GM23338 (cell line): ENCODE measurements around the gene TIMM13. TPM values are rescaled to one million over a fixed set of nuclear protein-coding genes. Genes with fewer than 3 reads are reported as not detected.

Experiments
- ATAC-seq: fragments of 200-7000 bp; cut with Tn5 transposase; 3 replicates; pipeline ENCODE4 v1.9.1; 2020
- DNase-seq: peaks from one replicate; pipeline ENCODE4 v3.0.0-alpha.2; 2015; ENCODE audit warnings: low spot score
- H2AFZ ChIP-seq: fragments of 200-600 bp; sonication (generic); 2 replicates; pipeline ENCODE4 v1.8.0; 2016; ENCODE audit warnings: antibody characterized with exemption, mild to moderate bottlenecking, moderate library complexity
- H3F3A ChIP-seq: fragments of 200-600 bp; sonication (generic); replicated peaks from 2 replicates; pipeline ENCODE4 v1.8.0; 2017; ENCODE audit warnings: antibody characterized with exemption, mixed run types, low read depth
- H3K27ac ChIP-seq: fragments of 200-600 bp; sonication (generic); 2 replicates; pipeline ENCODE4 v1.6.1; 2016; ENCODE audit warnings: low read depth
- H3K27me3 ChIP-seq: fragments of 200-600 bp; sonication (generic); 2 replicates; pipeline ENCODE4 v1.8.0; 2016; ENCODE audit warnings: mild to moderate bottlenecking, mixed run types, moderate library complexity; ENCODE audit not compliant: insufficient read depth
- H3K36me3 ChIP-seq: fragments of 200-600 bp; sonication (generic); 2 replicates; pipeline ENCODE4 v1.8.0; 2016; ENCODE audit warnings: mild to moderate bottlenecking; ENCODE audit not compliant: insufficient read depth
- H3K4me1 ChIP-seq: fragments of 200-600 bp; sonication (generic); 2 replicates; pipeline ENCODE4 v1.8.0; 2016; ENCODE audit warnings: mild to moderate bottlenecking, moderate library complexity; ENCODE audit not compliant: insufficient read depth
- H3K4me2 ChIP-seq: fragments of 200-600 bp; sonication (generic); 2 replicates; pipeline ENCODE4 v1.7.1; 2017; ENCODE audit warnings: mixed run types
- H3K4me3 ChIP-seq: fragments of 200-600 bp; sonication (generic); 2 replicates; pipeline ENCODE4 v1.6.1; 2016; ENCODE audit warnings: mixed run types
- H3K79me2 ChIP-seq: fragments of 200-600 bp; sonication (generic); replicated peaks from 2 replicates; pipeline ENCODE4 v1.8.0; 2017; ENCODE audit warnings: mild to moderate bottlenecking; ENCODE audit not compliant: insufficient read depth
- H3K9me2 ChIP-seq: fragments of 200-600 bp; sonication (generic); 2 replicates; pipeline ENCODE4 v1.8.0; 2017; ENCODE audit not compliant: insufficient read depth
- H4K20me1 ChIP-seq: fragments of 200-600 bp; sonication (generic); replicated peaks from 2 replicates; pipeline ENCODE4 v1.8.0; 2017; ENCODE audit warnings: mild to moderate bottlenecking; ENCODE audit not compliant: insufficient read depth
- H3K27ac Mint-ChIP-seq: 2 replicates; pipeline ENCODE4 v1.8.0; 2020; ENCODE audit warnings: inconsistent platforms, mild to moderate bottlenecking, moderate library complexity, mixed read lengths
- H3K27me3 Mint-ChIP-seq: 3 replicates; pipeline ENCODE4 v1.8.0; 2022; ENCODE audit warnings: low read depth, mild to moderate bottlenecking, moderate library complexity, mixed read lengths, inconsistent platforms; ENCODE audit not compliant: insufficient read depth, poor library complexity
- H3K36me3 Mint-ChIP-seq: 3 replicates; pipeline ENCODE4 v1.8.0; 2021; ENCODE audit warnings: low read depth, mild to moderate bottlenecking, inconsistent platforms, moderate library complexity, mixed read lengths
- H3K4me1 Mint-ChIP-seq: 3 replicates; pipeline ENCODE4 v1.8.0; 2020; ENCODE audit warnings: mild to moderate bottlenecking, inconsistent platforms, mixed read lengths
- H3K4me3 Mint-ChIP-seq: 3 replicates; pipeline ENCODE4 v1.8.0; 2021; ENCODE audit warnings: moderate library complexity, mild to moderate bottlenecking, inconsistent platforms, mixed read lengths
- H3K9me3 Mint-ChIP-seq: 3 replicates; pipeline ENCODE4 v1.8.0; 2020; ENCODE audit warnings: moderate library complexity, mild to moderate bottlenecking, inconsistent platforms, mixed read lengths
- CREB1 ChIP-seq: fragments of 250-450 bp; sonication (Bioruptor Pico); IDR thresholded peaks from 2 replicates; pipeline ENCODE4 v1.5.0; 2020; ENCODE audit warnings: low read depth, mild to moderate bottlenecking, moderate library complexity
- EZH2 ChIP-seq: fragments of 200-600 bp; sonication (generic); IDR thresholded peaks from one replicate; pipeline ENCODE4 v1.8.0; 2017; ENCODE audit warnings: antibody characterized with exemption, mild to moderate bottlenecking, low read depth; ENCODE audit not compliant: unreplicated experiment
- EZH2phosphoT487 ChIP-seq: fragments of 200-600 bp; sonication (generic); IDR thresholded peaks from one replicate; pipeline ENCODE4 v1.8.1; 2018; ENCODE audit warnings: antibody characterized with exemption; ENCODE audit not compliant: unreplicated experiment
- JUNB ChIP-seq: IDR thresholded peaks from one replicate; pipeline ENCODE4 v1.6.1; 2016; ENCODE audit warnings: antibody characterized with exemption; ENCODE audit not compliant: unreplicated experiment
- NANOG ChIP-seq: IDR thresholded peaks from 2 replicates; pipeline ENCODE4 v1.6.1; 2016; ENCODE audit warnings: antibody characterized with exemption, borderline replicate concordance
- POLR2AphosphoS5 ChIP-seq: IDR thresholded peaks from 2 replicates; pipeline ENCODE4 v1.6.1; 2016; ENCODE audit warnings: antibody characterized with exemption, low read depth
- STAT1 ChIP-seq: IDR thresholded peaks from one replicate; pipeline ENCODE4 v1.6.1; 2016; ENCODE audit warnings: antibody characterized with exemption; ENCODE audit not compliant: unreplicated experiment
- ZNF114 ChIP-seq: fragments of 250-450 bp; sonication (Bioruptor Pico); IDR thresholded peaks from 2 replicates; pipeline ENCODE4 v1.5.0; 2020; ENCODE audit warnings: mild to moderate bottlenecking, moderate library complexity
- ZNF331 ChIP-seq: fragments of 250-450 bp; sonication (Bioruptor Pico); IDR thresholded peaks from 2 replicates; pipeline ENCODE4 v1.5.0; 2020; ENCODE audit warnings: low read depth, mild to moderate bottlenecking, moderate library complexity
- polyA plus RNA-seq: library from polyadenylated mRNA; unstranded; fragments of >200 nt; fragmentation: Nextera tagmentation; extraction: Ambion mirVana; gene quantifications from 2 replicates; pipeline ENCODE4 v1.2.1, GENCODE V29; 2016
- total RNA-seq: library from RNA; depleted of rRNA; stranded (reverse); fragments of >200 nt; shearing (Covaris generic); gene quantifications from 2 replicates; pipeline ENCODE4 v1.2.3, GENCODE V29; 2014
- TF ChIP-seq, protein P1 (sequence below): IDR thresholded peaks from one replicate; pipeline ENCODE4 v1.6.1; 2018; ENCODE audit warnings: antibody characterized with exemption; ENCODE audit not compliant: unreplicated experiment
- TF ChIP-seq, protein P2 (sequence below): fragments of 250-450 bp; sonication (Bioruptor Pico); IDR thresholded peaks from 2 replicates; pipeline ENCODE4 v1.5.0; 2020; ENCODE audit warnings: mild to moderate bottlenecking, moderate library complexity
- TF ChIP-seq, protein P3 (sequence below), 2 experiments: fragments of 200-600 bp in 1 of 2; sonication (generic) in 1 of 2; conservative IDR thresholded peaks; 2 replicates each; pipeline versions ENCODE4 v1.5.1 to v1.6.1; 2016 to 2017; ENCODE audit warnings: antibody characterized with exemption in 2 of 2, low read depth in 2 of 2, mild to moderate bottlenecking in 2 of 2, moderate library complexity in 1 of 2
- TF ChIP-seq, protein P4 (sequence below): IDR thresholded peaks from 2 replicates; pipeline ENCODE4 v1.6.1; 2016; ENCODE audit warnings: antibody characterized with exemption

Gene TIMM13
- total and polyA plus RNA-seq, 2 experiments from 2014 or later = 140 to 347 TPM

DNA sequence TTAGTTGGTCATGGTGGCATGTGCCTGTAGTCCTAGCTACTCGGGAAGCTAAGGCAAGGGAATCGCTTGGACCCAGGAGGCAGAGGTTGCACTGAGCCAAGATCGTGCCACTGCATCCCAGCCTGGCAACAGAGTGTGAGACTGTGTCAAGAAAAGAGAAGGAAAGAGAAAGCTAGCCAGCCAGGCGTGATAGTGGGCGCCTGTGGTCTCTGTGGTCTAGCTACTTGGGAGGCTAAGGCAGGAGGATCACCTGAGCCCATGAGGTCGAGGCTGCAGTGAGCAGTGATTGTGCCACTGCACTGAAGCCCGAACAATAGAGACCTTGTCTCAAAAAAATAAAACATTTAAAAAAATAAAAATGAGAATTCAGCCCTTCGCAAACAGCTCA is 33.3 kb downstream of the TIMM13 start:
- Mint-ChIP-seq H3K36me3 (no peaks in the 10 kb centered on the region), H3K4me3 (no peak overlapping the region), H3K27ac (no peak overlapping the region), H3K4me1 (no peaks in the 10 kb centered on the region), H3K9me3 (peaks cover 2% of the 10 kb centered on the region; the same call in 2 of the 3 replicates), H3K27me3 (peaks cover 10% of the 10 kb centered on the region)
- Histone ChIP-seq H3K27me3 (no peaks in the 10 kb centered on the region), H3K27ac (no peak overlapping the region), H4K20me1 (no peaks in the 10 kb centered on the region), H3K79me2 (no peaks in the 10 kb centered on the region), H3K4me1 (no peaks in the 10 kb centered on the region), H3K36me3 (no peaks in the 10 kb centered on the region), H2AFZ (no peak overlapping the region), H3K4me3 (no peak overlapping the region), H3K9me2 (no peaks in the 10 kb centered on the region), H3F3A (no peaks in the 10 kb centered on the region), H3K4me2 (no peak overlapping the region)
- ATAC-seq (no peak), DNase-seq (no peak)
- TF ChIP-seq POLR2AphosphoS5 = no peak
- no peak for TF ChIP-seq NANOG
- TF ChIP-seq, protein P1, sequence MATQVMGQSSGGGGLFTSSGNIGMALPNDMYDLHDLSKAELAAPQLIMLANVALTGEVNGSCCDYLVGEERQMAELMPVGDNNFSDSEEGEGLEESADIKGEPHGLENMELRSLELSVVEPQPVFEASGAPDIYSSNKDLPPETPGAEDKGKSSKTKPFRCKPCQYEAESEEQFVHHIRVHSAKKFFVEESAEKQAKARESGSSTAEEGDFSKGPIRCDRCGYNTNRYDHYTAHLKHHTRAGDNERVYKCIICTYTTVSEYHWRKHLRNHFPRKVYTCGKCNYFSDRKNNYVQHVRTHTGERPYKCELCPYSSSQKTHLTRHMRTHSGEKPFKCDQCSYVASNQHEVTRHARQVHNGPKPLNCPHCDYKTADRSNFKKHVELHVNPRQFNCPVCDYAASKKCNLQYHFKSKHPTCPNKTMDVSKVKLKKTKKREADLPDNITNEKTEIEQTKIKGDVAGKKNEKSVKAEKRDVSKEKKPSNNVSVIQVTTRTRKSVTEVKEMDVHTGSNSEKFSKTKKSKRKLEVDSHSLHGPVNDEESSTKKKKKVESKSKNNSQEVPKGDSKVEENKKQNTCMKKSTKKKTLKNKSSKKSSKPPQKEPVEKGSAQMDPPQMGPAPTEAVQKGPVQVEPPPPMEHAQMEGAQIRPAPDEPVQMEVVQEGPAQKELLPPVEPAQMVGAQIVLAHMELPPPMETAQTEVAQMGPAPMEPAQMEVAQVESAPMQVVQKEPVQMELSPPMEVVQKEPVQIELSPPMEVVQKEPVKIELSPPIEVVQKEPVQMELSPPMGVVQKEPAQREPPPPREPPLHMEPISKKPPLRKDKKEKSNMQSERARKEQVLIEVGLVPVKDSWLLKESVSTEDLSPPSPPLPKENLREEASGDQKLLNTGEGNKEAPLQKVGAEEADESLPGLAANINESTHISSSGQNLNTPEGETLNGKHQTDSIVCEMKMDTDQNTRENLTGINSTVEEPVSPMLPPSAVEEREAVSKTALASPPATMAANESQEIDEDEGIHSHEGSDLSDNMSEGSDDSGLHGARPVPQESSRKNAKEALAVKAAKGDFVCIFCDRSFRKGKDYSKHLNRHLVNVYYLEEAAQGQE = no peak
- TF ChIP-seq EZH2 = no peak
- TF ChIP-seq, protein P2, sequence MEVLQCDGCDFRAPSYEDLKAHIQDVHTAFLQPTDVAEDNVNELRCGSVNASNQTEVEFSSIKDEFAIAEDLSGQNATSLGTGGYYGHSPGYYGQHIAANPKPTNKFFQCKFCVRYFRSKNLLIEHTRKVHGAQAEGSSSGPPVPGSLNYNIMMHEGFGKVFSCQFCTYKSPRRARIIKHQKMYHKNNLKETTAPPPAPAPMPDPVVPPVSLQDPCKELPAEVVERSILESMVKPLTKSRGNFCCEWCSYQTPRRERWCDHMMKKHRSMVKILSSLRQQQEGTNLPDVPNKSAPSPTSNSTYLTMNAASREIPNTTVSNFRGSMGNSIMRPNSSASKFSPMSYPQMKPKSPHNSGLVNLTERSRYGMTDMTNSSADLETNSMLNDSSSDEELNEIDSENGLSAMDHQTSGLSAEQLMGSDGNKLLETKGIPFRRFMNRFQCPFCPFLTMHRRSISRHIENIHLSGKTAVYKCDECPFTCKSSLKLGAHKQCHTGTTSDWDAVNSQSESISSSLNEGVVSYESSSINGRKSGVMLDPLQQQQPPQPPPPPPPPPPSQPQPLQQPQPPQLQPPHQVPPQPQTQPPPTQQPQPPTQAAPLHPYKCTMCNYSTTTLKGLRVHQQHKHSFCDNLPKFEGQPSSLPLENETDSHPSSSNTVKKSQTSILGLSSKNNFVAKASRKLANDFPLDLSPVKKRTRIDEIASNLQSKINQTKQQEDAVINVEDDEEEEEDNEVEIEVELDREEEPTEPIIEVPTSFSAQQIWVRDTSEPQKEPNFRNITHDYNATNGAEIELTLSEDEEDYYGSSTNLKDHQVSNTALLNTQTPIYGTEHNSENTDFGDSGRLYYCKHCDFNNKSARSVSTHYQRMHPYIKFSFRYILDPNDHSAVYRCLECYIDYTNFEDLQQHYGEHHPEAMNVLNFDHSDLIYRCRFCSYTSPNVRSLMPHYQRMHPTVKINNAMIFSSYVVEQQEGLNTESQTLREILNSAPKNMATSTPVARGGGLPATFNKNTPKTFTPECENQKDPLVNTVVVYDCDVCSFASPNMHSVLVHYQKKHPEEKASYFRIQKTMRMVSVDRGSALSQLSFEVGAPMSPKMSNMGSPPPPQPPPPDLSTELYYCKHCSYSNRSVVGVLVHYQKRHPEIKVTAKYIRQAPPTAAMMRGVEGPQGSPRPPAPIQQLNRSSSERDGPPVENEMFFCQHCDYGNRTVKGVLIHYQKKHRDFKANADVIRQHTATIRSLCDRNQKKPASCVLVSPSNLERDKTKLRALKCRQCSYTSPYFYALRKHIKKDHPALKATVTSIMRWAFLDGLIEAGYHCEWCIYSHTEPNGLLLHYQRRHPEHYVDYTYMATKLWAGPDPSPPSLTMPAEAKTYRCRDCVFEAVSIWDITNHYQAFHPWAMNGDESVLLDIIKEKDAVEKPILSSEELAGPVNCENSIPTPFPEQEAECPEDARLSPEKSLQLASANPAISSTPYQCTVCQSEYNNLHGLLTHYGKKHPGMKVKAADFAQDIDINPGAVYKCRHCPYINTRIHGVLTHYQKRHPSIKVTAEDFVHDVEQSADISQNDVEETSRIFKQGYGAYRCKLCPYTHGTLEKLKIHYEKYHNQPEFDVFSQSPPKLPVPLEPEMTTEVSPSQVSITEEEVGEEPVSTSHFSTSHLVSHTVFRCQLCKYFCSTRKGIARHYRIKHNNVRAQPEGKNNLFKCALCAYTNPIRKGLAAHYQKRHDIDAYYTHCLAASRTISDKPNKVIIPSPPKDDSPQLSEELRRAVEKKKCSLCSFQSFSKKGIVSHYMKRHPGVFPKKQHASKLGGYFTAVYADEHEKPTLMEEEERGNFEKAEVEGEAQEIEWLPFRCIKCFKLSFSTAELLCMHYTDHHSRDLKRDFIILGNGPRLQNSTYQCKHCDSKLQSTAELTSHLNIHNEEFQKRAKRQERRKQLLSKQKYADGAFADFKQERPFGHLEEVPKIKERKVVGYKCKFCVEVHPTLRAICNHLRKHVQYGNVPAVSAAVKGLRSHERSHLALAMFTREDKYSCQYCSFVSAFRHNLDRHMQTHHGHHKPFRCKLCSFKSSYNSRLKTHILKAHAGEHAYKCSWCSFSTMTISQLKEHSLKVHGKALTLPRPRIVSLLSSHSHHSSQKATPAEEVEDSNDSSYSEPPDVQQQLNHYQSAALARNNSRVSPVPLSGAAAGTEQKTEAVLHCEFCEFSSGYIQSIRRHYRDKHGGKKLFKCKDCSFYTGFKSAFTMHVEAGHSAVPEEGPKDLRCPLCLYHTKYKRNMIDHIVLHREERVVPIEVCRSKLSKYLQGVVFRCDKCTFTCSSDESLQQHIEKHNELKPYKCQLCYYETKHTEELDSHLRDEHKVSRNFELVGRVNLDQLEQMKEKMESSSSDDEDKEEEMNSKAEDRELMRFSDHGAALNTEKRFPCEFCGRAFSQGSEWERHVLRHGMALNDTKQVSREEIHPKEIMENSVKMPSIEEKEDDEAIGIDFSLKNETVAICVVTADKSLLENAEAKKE (CRISPR knock-in tag) = no peak
- TF ChIP-seq, protein P3, sequence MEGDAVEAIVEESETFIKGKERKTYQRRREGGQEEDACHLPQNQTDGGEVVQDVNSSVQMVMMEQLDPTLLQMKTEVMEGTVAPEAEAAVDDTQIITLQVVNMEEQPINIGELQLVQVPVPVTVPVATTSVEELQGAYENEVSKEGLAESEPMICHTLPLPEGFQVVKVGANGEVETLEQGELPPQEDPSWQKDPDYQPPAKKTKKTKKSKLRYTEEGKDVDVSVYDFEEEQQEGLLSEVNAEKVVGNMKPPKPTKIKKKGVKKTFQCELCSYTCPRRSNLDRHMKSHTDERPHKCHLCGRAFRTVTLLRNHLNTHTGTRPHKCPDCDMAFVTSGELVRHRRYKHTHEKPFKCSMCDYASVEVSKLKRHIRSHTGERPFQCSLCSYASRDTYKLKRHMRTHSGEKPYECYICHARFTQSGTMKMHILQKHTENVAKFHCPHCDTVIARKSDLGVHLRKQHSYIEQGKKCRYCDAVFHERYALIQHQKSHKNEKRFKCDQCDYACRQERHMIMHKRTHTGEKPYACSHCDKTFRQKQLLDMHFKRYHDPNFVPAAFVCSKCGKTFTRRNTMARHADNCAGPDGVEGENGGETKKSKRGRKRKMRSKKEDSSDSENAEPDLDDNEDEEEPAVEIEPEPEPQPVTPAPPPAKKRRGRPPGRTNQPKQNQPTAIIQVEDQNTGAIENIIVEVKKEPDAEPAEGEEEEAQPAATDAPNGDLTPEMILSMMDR (conservative IDR thresholded peaks at IDR 0.05; ENCODE audit: low read depth in 2 of 2) = no peak
- TF ChIP-seq ZNF114 (CRISPR knock-in tag) = no peak
- no peak for TF ChIP-seq ZNF331
- no peak for TF ChIP-seq JUNB
- TF ChIP-seq, protein P4, sequence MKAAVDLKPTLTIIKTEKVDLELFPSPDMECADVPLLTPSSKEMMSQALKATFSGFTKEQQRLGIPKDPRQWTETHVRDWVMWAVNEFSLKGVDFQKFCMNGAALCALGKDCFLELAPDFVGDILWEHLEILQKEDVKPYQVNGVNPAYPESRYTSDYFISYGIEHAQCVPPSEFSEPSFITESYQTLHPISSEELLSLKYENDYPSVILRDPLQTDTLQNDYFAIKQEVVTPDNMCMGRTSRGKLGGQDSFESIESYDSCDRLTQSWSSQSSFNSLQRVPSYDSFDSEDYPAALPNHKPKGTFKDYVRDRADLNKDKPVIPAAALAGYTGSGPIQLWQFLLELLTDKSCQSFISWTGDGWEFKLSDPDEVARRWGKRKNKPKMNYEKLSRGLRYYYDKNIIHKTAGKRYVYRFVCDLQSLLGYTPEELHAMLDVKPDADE = no peak
- TF ChIP-seq STAT1 = no peak
- TF ChIP-seq CREB1 (CRISPR knock-in tag) = no peak
- TF ChIP-seq EZH2phosphoT487 = no peak
